K562 (cell line): ENCODE results near the gene RACGAP1. TPM values are rescaled to one million over a fixed set of nuclear protein-coding genes. Genes with fewer than 3 reads are reported as not detected.

ENCODE experiments used
- DEAF1 ChIP-seq: fragments of 450-650 bp; formaldehyde crosslinking; IDR thresholded peaks from 2 replicates; pipeline ENCODE4 v1.4.0; 2020; ENCODE audit warnings: mild to moderate bottlenecking, moderate library complexity
- NCOA1 ChIP-seq: fragments of 450-650 bp; IDR thresholded peaks from 2 replicates; pipeline ENCODE4 v1.6.1; 2016; ENCODE audit warnings: low read depth
- NR2C1 ChIP-seq, 2 experiments: fragments of 450-650 bp; IDR thresholded peaks; 2 replicates each; pipeline ENCODE4 v1.6.1; 2017; ENCODE audit warnings: mild to moderate bottlenecking in 2 of 2, antibody characterized with exemption in 1 of 2, inconsistent platforms in 1 of 2, missing compliant biosample characterization in 1 of 2, missing genetic modification characterization in 1 of 2
- SMAD1 ChIP-seq: fragments of 150-350 bp; IDR thresholded peaks from 2 replicates; pipeline ENCODE4 v1.6.1; 2014; ENCODE audit warnings: low read length, low read depth; ENCODE audit not compliant: partially characterized antibody
- TEAD4 ChIP-seq, 2 experiments: sonication (generic) in 1 of 2; formaldehyde crosslinking in 1 of 2; IDR thresholded peaks; 2 replicates each; pipeline versions ENCODE4 v1.6.1 to v1.8.0; 2012 to 2022; ENCODE audit warnings: borderline replicate concordance in 1 of 2, inconsistent platforms in 1 of 2, low read length in 1 of 2, mild to moderate bottlenecking in 1 of 2, missing genetic modification reagents in 1 of 2
- TSHZ1 ChIP-seq: fragments of 250-450 bp; sonication (Bioruptor Pico); IDR thresholded peaks from 2 replicates; pipeline ENCODE4 v1.4.0; 2020; ENCODE audit warnings: mild to moderate bottlenecking, moderate library complexity
- ZC3H8 ChIP-seq: fragments of 450-650 bp; IDR thresholded peaks from 2 replicates; pipeline ENCODE4 v1.6.1; 2017
- ZNF609 ChIP-seq: sonication (generic); formaldehyde crosslinking; IDR thresholded peaks from 2 replicates; pipeline ENCODE4 v1.8.1; 2023; ENCODE audit warnings: missing genetic modification reagents, mild to moderate bottlenecking, borderline replicate concordance
- ZNF695 ChIP-seq: fragments of 450-650 bp; formaldehyde crosslinking; IDR thresholded peaks from 2 replicates; pipeline ENCODE4 v1.4.0; 2020; ENCODE audit warnings: mild to moderate bottlenecking, moderate library complexity
- ZZZ3 ChIP-seq: fragments of 450-650 bp; IDR thresholded peaks from 2 replicates; pipeline ENCODE4 v1.6.1; 2016; ENCODE audit warnings: antibody characterized with exemption, mild to moderate bottlenecking, moderate library complexity
- polyA plus RNA-seq, 8 experiments: library from polyadenylated mRNA; depleted of rRNA in 4 of 8; stranded (reverse) in 5 of 8; unstranded in 3 of 8; fragments of >200 nt; fragmentation: Nextera tagmentation in 2 of 8; fragmentation: Illumina TruSeq in 1 of 8; extraction: Ambion mirVana in 2 of 8; extraction: Trizol in 1 of 8; gene quantifications; 2 replicates each; pipeline versions ENCODE4 v1.2.1 to v1.2.3, GENCODE V29; 2011 to 2014; ENCODE audit warnings: inconsistent platforms in 1 of 8, missing spikeins in 1 of 8
- total RNA-seq, 7 experiments: library from RNA; depleted of rRNA in 6 of 7; stranded (reverse); fragments of >200 nt in 6 of 7; fragmentation: Illumina TruSeq in 2 of 7; extraction: Trizol in 2 of 7; gene quantifications; 2 replicates each; pipeline versions ENCODE4 v1.2.1 to v1.2.3, GENCODE V29; 2011 to 2021; ENCODE audit warnings: low replicate concordance in 1 of 7
- TF ChIP-seq, protein P1 (sequence below), 2 experiments: fragments of 450-650 bp in 1 of 2; sonication (generic) in 1 of 2; formaldehyde crosslinking; conservative IDR thresholded peaks; 2 replicates each; pipeline versions ENCODE4 v1.4.0 to v1.8.1; 2020 to 2022; ENCODE audit warnings: mild to moderate bottlenecking in 1 of 2, missing genetic modification reagents in 1 of 2
- TF ChIP-seq, protein P2 (sequence below): IDR thresholded peaks from 3 replicates; pipeline ENCODE4 v1.6.1; 2011; ENCODE audit warnings: borderline replicate concordance, mild to moderate bottlenecking; ENCODE audit not compliant: insufficient read length, insufficient read depth

Gene RACGAP1
- total and polyA plus RNA-seq, 9 of the 15 experiments (the other 6 are each of a cell fraction or from before 2014, with no cell fraction given) = 56.4 to 92.9 (median 71.8) TPM

GRCh38 chr12:49983892-49984291, 41.4 kb downstream of the RACGAP1 start (continued):
- TF ChIP-seq, protein P1, sequence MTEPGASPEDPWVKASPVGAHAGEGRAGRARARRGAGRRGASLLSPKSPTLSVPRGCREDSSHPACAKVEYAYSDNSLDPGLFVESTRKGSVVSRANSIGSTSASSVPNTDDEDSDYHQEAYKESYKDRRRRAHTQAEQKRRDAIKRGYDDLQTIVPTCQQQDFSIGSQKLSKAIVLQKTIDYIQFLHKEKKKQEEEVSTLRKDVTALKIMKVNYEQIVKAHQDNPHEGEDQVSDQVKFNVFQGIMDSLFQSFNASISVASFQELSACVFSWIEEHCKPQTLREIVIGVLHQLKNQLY (CRISPR knock-in tag; conservative IDR thresholded peaks at IDR 0.05) = no peak
- no peak for TF ChIP-seq NR2C1 (IDR thresholded peaks at IDR 0.05)
- no peak for TF ChIP-seq NR2C1 (tag; IDR thresholded peaks at IDR 0.05)
- no peak for TF ChIP-seq ZC3H8
- TF ChIP-seq ZNF695 (CRISPR knock-in tag) = no peak
- no peak for TF ChIP-seq NCOA1
- no peak for TF ChIP-seq ZZZ3
- no peak for TF ChIP-seq TSHZ1 (CRISPR knock-in tag)
- peak; percentile 88 for TF ChIP-seq TEAD4 (IDR thresholded peaks at IDR 0.05; ENCODE audit: low read length)
- TF ChIP-seq TEAD4 (CRISPR knock-in tag; IDR thresholded peaks at IDR 0.05; ENCODE audit: borderline replicate concordance) = no peak
- TF ChIP-seq ZNF609 (CRISPR knock-in tag) = no peak
- no peak for TF ChIP-seq SMAD1
- TF ChIP-seq, protein P2, sequence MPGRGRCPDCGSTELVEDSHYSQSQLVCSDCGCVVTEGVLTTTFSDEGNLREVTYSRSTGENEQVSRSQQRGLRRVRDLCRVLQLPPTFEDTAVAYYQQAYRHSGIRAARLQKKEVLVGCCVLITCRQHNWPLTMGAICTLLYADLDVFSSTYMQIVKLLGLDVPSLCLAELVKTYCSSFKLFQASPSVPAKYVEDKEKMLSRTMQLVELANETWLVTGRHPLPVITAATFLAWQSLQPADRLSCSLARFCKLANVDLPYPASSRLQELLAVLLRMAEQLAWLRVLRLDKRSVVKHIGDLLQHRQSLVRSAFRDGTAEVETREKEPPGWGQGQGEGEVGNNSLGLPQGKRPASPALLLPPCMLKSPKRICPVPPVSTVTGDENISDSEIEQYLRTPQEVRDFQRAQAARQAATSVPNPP = no peak
- no peak for TF ChIP-seq DEAF1 (CRISPR knock-in tag)
